IMR-90 (cell line): ENCODE results near the gene ACTC1. TPM values are rescaled to one million over a fixed set of nuclear protein-coding genes. Genes with fewer than 3 reads are reported as not detected.

Experiments used
- ATAC-seq: fragments of 200-7000 bp; cut with Tn5 transposase; 2 replicates; pipeline ENCODE4 v1.9.1; 2020; ENCODE audit warnings: low read depth, mild to moderate bottlenecking, moderate library complexity
- BruUV-seq: library from RNA; stranded (reverse); fragments of 400-500 nt; replicated peaks from 2 replicates; lab custom pipeline; 2021; lab: Mats Ljungman, UMichigan
- CTCF ChIA-PET: fragments of 300-600 bp; formaldehyde crosslinking; extraction: SDS; loops from one replicate; lab custom pipeline; 2021; ENCODE audit warnings: antibody characterized with exemption; lab: Yijun Ruan, JAX
- POLR2A ChIA-PET: fragments of 300-600 bp; sonication (Branson Sonifier 250); formaldehyde crosslinking; loops from one replicate; lab custom pipeline; 2022; ENCODE audit warnings: antibody characterized with exemption; ENCODE audit not compliant: unreplicated experiment; lab: Charles Lee
- DNase-seq: peaks from one replicate; pipeline ENCODE4 v3.0.0; 2013
- H2AFZ ChIP-seq: replicated peaks from 2 replicates; pipeline ENCODE3; 2013; ENCODE audit warnings: low read length, mild to moderate bottlenecking; ENCODE audit not compliant: poor library complexity
- H2AK5ac ChIP-seq: 2 replicates; pipeline ENCODE4 v1.6.1; 2013; ENCODE audit warnings: low read depth, low read length, inconsistent platforms
- H2AK9ac ChIP-seq: replicated peaks from 2 replicates; pipeline ENCODE3; 2013; ENCODE audit warnings: mild to moderate bottlenecking, low read depth, low read length, moderate library complexity; ENCODE audit not compliant: poor library complexity
- H2BK120ac ChIP-seq: 2 replicates; pipeline ENCODE4 v1.6.1; 2013; ENCODE audit warnings: low read depth, low read length, inconsistent platforms
- H2BK15ac ChIP-seq: 3 replicates; pipeline ENCODE4 v1.6.1; 2013; ENCODE audit warnings: low read depth, low read length, inconsistent platforms
- H2BK20ac ChIP-seq: 2 replicates; pipeline ENCODE4 v1.6.1; 2013; ENCODE audit warnings: low read depth, mild to moderate bottlenecking, inconsistent platforms, low read length, moderate library complexity
- H2BK5ac ChIP-seq: 2 replicates; pipeline ENCODE4 v1.6.1; 2013; ENCODE audit warnings: mild to moderate bottlenecking, low read depth, low read length, inconsistent platforms; ENCODE audit not compliant: poor library complexity, severe bottlenecking
- H3K14ac ChIP-seq: replicated peaks from 2 replicates; pipeline ENCODE4 v1.6.1; 2013; ENCODE audit warnings: low read depth, low read length, inconsistent platforms
- H3K18ac ChIP-seq: 2 replicates; pipeline ENCODE4 v1.6.1; 2013; ENCODE audit warnings: low read depth, low read length, control low read depth
- H3K23ac ChIP-seq: 2 replicates; pipeline ENCODE4 v1.6.1; 2013; ENCODE audit warnings: low read depth, low read length, inconsistent platforms
- H3K27ac ChIP-seq: 2 replicates; pipeline ENCODE4 v1.5.1; 2013; ENCODE audit warnings: mild to moderate bottlenecking, control low read depth, low read length; ENCODE audit not compliant: insufficient read depth
- H3K27me3 ChIP-seq: 2 replicates; pipeline ENCODE4 v1.6.1; 2013; ENCODE audit warnings: low read length; ENCODE audit not compliant: control insufficient read depth, insufficient read depth
- H3K36me3 ChIP-seq: 2 replicates; pipeline ENCODE4 v1.6.1; 2013; ENCODE audit warnings: low read length, mixed read lengths; ENCODE audit not compliant: control insufficient read depth, insufficient read depth
- H3K4ac ChIP-seq: 2 replicates; pipeline ENCODE4 v1.6.1; 2013; ENCODE audit warnings: low read depth, low read length, inconsistent platforms
- H3K4me1 ChIP-seq: 2 replicates; pipeline ENCODE4 v1.6.1; 2013; ENCODE audit warnings: low read length, mixed read lengths; ENCODE audit not compliant: control insufficient read depth, insufficient read depth
- H3K4me2 ChIP-seq: 2 replicates; pipeline ENCODE4 v1.6.1; 2013; ENCODE audit warnings: low read depth, mild to moderate bottlenecking, control low read depth, low read length, moderate library complexity
- H3K4me3 ChIP-seq: 2 replicates; pipeline ENCODE4 v1.5.1; 2013; ENCODE audit warnings: low read depth, mild to moderate bottlenecking, control low read depth, low read length, moderate library complexity; ENCODE audit not compliant: insufficient read depth
- H3K56ac ChIP-seq: 2 replicates; pipeline ENCODE4 v1.6.1; 2013; ENCODE audit warnings: low read length, inconsistent platforms; ENCODE audit not compliant: insufficient read depth; ENCODE audit errors: extremely low read depth
- H3K79me1 ChIP-seq, 2 experiments: 2 replicates each; pipeline ENCODE4 v1.6.1; 2013; ENCODE audit warnings: low read length in 2 of 2, inconsistent platforms in 1 of 2, low read depth in 1 of 2
- H3K9ac ChIP-seq: 2 replicates; pipeline ENCODE4 v1.6.1; 2013; ENCODE audit warnings: low read depth, low read length, control low read depth
- H3K9me1 ChIP-seq: 2 replicates; pipeline ENCODE4 v1.6.1; 2013; ENCODE audit warnings: low read length, inconsistent platforms; ENCODE audit not compliant: insufficient read depth
- H3K9me3 ChIP-seq: 2 replicates; pipeline ENCODE4 v1.6.1; 2013; ENCODE audit warnings: low read length; ENCODE audit not compliant: control insufficient read depth, insufficient read depth
- H4K20me1 ChIP-seq: 2 replicates; pipeline ENCODE4 v1.6.1; 2013; ENCODE audit warnings: low read length, inconsistent platforms; ENCODE audit not compliant: insufficient read depth
- H4K5ac ChIP-seq: 2 replicates; pipeline ENCODE4 v1.6.1; 2013; ENCODE audit warnings: mild to moderate bottlenecking, low read depth, low read length, control low read depth
- H4K8ac ChIP-seq, 2 experiments: 2 replicates each; pipeline ENCODE4 v1.6.1; 2013; ENCODE audit warnings: low read depth in 2 of 2, low read length in 2 of 2, control low read depth in 1 of 2, inconsistent platforms in 1 of 2
- H4K91ac ChIP-seq: 2 replicates; pipeline ENCODE4 v1.6.1; 2013; ENCODE audit warnings: low read depth, low read length, inconsistent platforms; ENCODE audit not compliant: insufficient read depth
- BHLHE40 ChIP-seq: fragments of 150-350 bp; IDR thresholded peaks from 2 replicates; pipeline ENCODE4 v1.6.1; 2016; ENCODE audit warnings: mild to moderate bottlenecking, low read depth, low read length
- CEBPB ChIP-seq: IDR thresholded peaks from 2 replicates; pipeline ENCODE4 v1.6.1; 2012; ENCODE audit warnings: low read depth, low read length, improper control_type of control experiment
- CHD1 ChIP-seq: IDR thresholded peaks from 2 replicates; pipeline ENCODE4 v1.6.1; 2012; ENCODE audit warnings: low read depth, low read length, improper control_type of control experiment
- ELK1 ChIP-seq: fragments of 150-350 bp; IDR thresholded peaks from 2 replicates; pipeline ENCODE4 v1.6.1; 2016; ENCODE audit warnings: low read depth, mild to moderate bottlenecking, low read length, moderate library complexity, borderline replicate concordance
- FOS ChIP-seq: fragments of 150-350 bp; IDR thresholded peaks from 2 replicates; pipeline ENCODE4 v1.6.1; 2016; ENCODE audit warnings: low read depth, low read length
- MAFK ChIP-seq: IDR thresholded peaks from 2 replicates; pipeline ENCODE4 v1.6.1; 2012; ENCODE audit warnings: low read depth, low read length, improper control_type of control experiment
- MAZ ChIP-seq: IDR thresholded peaks from 2 replicates; pipeline ENCODE4 v1.6.1; 2012; ENCODE audit warnings: low read depth, mild to moderate bottlenecking, low read length, improper control_type of control experiment, moderate library complexity, borderline replicate concordance
- MXI1 ChIP-seq: IDR thresholded peaks from 2 replicates; pipeline ENCODE4 v1.6.1; 2012; ENCODE audit warnings: low read depth, mild to moderate bottlenecking, low read length, moderate library complexity, borderline replicate concordance
- NFE2L2 ChIP-seq: fragments of 150-350 bp; IDR thresholded peaks from 2 replicates; pipeline ENCODE4 v1.6.1; 2016; ENCODE audit warnings: low read depth, mild to moderate bottlenecking, low read length
- POLR2A ChIP-seq: IDR thresholded peaks from 2 replicates; pipeline ENCODE4 v1.6.1; 2012; ENCODE audit warnings: mild to moderate bottlenecking, low read depth, low read length
- RCOR1 ChIP-seq: IDR thresholded peaks from 2 replicates; pipeline ENCODE4 v1.6.1; 2012; ENCODE audit warnings: mild to moderate bottlenecking, low read length, improper control_type of control experiment; ENCODE audit not compliant: insufficient replicate concordance
- RFX5 ChIP-seq: IDR thresholded peaks from 2 replicates; pipeline ENCODE4 v1.8.0; 2012; ENCODE audit warnings: low read depth, mild to moderate bottlenecking, low read length, moderate library complexity
- SMC3 ChIP-seq: fragments of 150-350 bp; IDR thresholded peaks from 2 replicates; pipeline ENCODE4 v1.6.1; 2016; ENCODE audit warnings: low read depth, mild to moderate bottlenecking, antibody characterized with exemption, low read length, moderate library complexity
- USF2 ChIP-seq: fragments of 150-350 bp; IDR thresholded peaks from 2 replicates; pipeline ENCODE4 v1.6.1; 2017; ENCODE audit warnings: mild to moderate bottlenecking, antibody characterized with exemption, low read length, low read depth
- WGBS, 2 experiments: methylation state at CpG; one replicate each; pipeline versions ENCODE4 v1.1.5 to v1.1.7; 2013; ENCODE audit warnings: missing lambda C conversion rate in 2 of 2; ENCODE audit not compliant: insufficient read length in 1 of 2; ENCODE audit errors: extremely low coverage in 2 of 2; 5-methylcytosine and 5-hydroxymethylcytosine counted together
- dilution Hi-C: fragments of 300-500 bp; cut with HindIII; formaldehyde crosslinking; loops from one replicate; pipeline ENCODE4 v1.14.3; 2018; ENCODE audit warnings: low sequenced_read_pairs; ENCODE audit not compliant: unreplicated experiment
- in situ Hi-C: fragments of 300-500 bp; cut with MboI; formaldehyde crosslinking; loops from 3 replicates; pipeline ENCODE4 v1.14.3; 2019; ENCODE audit warnings: low sequenced_read_pairs, inconsistent platforms, mixed read lengths
- intact Hi-C: fragments of 100-400 bp; cut with micrococcal nuclease; formaldehyde crosslinking; loops from 2 replicates; pipeline ENCODE4 v1.10.0; 2022
- polyA plus RNA-seq, 3 experiments: library from polyadenylated mRNA; depleted of rRNA; stranded (reverse); fragments of >200 nt; gene quantifications; 2 replicates each; pipeline ENCODE4 v1.2.3, GENCODE V29; 2012; ENCODE audit warnings: low replicate concordance in 1 of 3
- total RNA-seq: library from RNA; depleted of rRNA; stranded (reverse); fragments of >200 nt; gene quantifications from 2 replicates; pipeline ENCODE4 v1.2.3, GENCODE V29; 2012
- TF ChIP-seq, protein P1 (sequence below): conservative IDR thresholded peaks from 2 replicates; pipeline ENCODE4 v1.5.1; 2012; ENCODE audit warnings: mild to moderate bottlenecking, low read depth, low read length, improper control_type of control experiment

ACTC1 gene
- total and polyA plus RNA-seq, 2 of the 4 experiments (the other 2 are of a cell fraction): 1.1 to 2.8 TPM

- Histone ChIP-seq H4K8ac (no peak overlapping the region), H2AFZ (no peak overlapping the region), H3K4me2 (no peak overlapping the region), H4K20me1 (no peaks in the 10 kb centered on the region), H4K5ac (no peak overlapping the region), H4K91ac (no peak overlapping the region), H3K56ac (no peak overlapping the region), H3K9ac (no peak overlapping the region), H3K18ac (no peak overlapping the region), H2BK120ac (no peak overlapping the region), H3K9me1 (no peaks in the 10 kb centered on the region), H2AK9ac (no peak overlapping the region), H3K9me3 (no peaks in the 10 kb centered on the region; the same call in 1 of the 2 replicates), H3K36me3 (no peaks in the 10 kb centered on the region), H2BK20ac (no peak overlapping the region), H2BK5ac (no peak overlapping the region), H2AK5ac (no peak overlapping the region), H3K27me3 (peaks cover 15% of the 10 kb centered on the region), H3K79me1 (no peaks in the 10 kb centered on the region), H2BK15ac (no peak overlapping the region), H3K4me3 (no peak overlapping the region), H3K4ac (no peak overlapping the region), H3K4me1 (no peaks in the 10 kb centered on the region), H3K27ac (no peak overlapping the region), H3K23ac (no peak overlapping the region), H3K14ac (no peak overlapping the region)
- WGBS, 2 experiments: no CpG with 5 or more reads among the region's 2 CpGs
- no TSS peak for BruUV-seq
- intact Hi-C loops (loop anchor here (5.0 kb wide), 1 partner anchor 36 kb away; no protein-coding TSS in a partner anchor), in situ Hi-C loops (no loop called here), dilution Hi-C loops (no loop called here)
- TF ChIP-seq NFE2L2 (no peak), MAFK (no peak), MXI1 (no peak), POLR2A (no peak), MAZ (no peak), RFX5 (no peak), SMC3 (no peak), FOS (no peak), BHLHE40 (no peak), CEBPB (no peak), USF2 (no peak), CHD1 (no peak), RCOR1 (no peak), ELK1 (no peak)
- TF ChIP-seq, protein P1, sequence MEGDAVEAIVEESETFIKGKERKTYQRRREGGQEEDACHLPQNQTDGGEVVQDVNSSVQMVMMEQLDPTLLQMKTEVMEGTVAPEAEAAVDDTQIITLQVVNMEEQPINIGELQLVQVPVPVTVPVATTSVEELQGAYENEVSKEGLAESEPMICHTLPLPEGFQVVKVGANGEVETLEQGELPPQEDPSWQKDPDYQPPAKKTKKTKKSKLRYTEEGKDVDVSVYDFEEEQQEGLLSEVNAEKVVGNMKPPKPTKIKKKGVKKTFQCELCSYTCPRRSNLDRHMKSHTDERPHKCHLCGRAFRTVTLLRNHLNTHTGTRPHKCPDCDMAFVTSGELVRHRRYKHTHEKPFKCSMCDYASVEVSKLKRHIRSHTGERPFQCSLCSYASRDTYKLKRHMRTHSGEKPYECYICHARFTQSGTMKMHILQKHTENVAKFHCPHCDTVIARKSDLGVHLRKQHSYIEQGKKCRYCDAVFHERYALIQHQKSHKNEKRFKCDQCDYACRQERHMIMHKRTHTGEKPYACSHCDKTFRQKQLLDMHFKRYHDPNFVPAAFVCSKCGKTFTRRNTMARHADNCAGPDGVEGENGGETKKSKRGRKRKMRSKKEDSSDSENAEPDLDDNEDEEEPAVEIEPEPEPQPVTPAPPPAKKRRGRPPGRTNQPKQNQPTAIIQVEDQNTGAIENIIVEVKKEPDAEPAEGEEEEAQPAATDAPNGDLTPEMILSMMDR: no peak
- no peak for DNase-seq
- no peak for ATAC-seq
- ChIA-PET POLR2A (no interaction called here), CTCF (interaction anchor here (1.4 kb wide), 1 partner anchor 10 kb away, joined by 3 read pairs; no protein-coding TSS in a partner anchor)
Observed at GRCh38 chr15:34783431-34783830, 11.9 kb downstream of the ACTC1 start.
